T-helper 2 cell treated with Interferon-gamma antibody and Interleukin-4, amounts not matched to agents 100 ng/mL and 5 ng/mL, for 36 hours (primary cell): ENCODE results near the gene ALKBH5. TPM values are rescaled to one million over a fixed set of nuclear protein-coding genes. Genes with fewer than 3 reads are reported as not detected.
"Not testable (repeated sequence)": the region's sequence is repeated elsewhere in the genome, so short reads cannot be mapped to it uniquely, and the experiment has no call there.

Experiments
- intact Hi-C: fragments of 100-400 bp; cut with micrococcal nuclease; formaldehyde crosslinking; loops from one replicate; pipeline ENCODE4 v1.15.1; 2023
- total RNA-seq: library from RNA; stranded (reverse); gene quantifications from 2 replicates; pipeline ENCODE4 v1.2.3, GENCODE V29; 2022

The ALKBH5 gene
- total RNA-seq, 1 donor from 2014 or later = 102 TPM

DNA sequence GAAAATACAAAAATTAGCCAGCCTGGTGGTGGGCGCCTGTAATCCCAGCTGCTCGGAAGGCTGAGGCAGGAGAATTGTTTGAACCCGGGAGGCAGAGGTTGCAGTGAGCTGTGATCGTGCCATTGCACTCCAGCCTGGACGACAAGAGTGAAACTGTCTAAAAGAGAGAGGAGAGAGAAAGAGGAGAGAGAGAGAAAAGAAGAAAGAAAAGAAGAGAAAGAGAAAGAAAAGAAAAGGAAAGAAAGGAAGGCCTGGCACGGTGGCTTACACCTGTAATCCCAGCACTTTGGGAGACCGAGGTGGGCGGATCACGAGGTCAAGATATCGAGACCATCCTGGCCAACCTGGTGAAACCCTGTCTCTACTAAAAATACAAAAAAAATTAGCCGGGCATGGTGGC, 33.3 kb downstream of the ALKBH5 start:
- intact Hi-C loops = not testable (repeated sequence)

- intact Hi-C loops = no loop called here
Observed at GRCh38 chr17:18217412-18218015, 33.9 kb downstream of the ALKBH5 start.

DNA sequence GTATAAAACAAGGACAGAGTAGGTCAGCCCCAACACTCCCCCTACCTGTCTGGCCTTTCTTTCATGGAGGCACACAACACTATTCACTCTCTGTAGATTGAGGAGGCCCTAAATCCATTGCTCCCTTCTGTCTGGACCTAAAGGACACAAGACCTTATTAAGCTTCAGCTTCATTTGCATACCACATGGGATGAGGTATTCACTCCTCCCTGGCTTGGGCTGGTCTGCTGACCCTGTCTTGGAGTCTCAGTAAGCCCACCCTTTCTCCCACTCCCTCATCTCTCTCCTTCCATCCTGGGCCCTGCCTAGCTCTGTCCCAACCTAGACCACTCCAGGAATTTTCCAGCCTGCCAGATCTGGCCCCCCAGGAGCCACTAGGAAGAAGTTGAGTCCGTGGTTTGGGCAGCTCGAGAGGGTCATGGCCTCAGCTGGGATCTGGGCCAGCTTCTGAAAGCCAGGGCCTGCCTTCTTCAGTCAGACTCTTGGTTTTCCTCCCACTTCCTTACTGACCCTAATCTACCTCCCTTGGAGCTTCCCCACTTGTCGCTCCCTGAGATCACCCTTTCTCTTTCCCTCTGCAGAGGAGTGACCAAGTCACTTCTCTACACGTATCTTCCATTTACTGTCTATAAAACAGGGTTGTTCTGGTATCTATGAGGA, 35.3 kb downstream of the ALKBH5 start:
- intact Hi-C loops = no loop called here

DNA sequence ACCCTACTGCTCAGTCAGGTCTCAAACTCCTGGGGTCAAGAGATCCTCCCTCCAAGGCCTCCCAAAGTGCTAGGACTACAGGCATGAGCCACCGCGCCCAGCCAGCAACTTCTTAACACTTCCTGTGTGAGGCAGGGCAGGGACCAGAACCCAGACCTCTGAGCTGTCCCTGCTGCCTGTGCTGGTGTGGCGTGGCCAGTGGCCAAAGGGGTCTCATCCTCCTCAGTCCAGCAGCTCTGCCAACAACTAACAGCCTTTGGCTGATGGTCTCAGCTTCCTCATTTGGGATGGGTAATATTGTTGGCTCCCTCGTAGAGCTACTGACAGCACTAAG, 40.4 kb downstream of the ALKBH5 start:
- intact Hi-C loops = loop anchor here (10.0 kb wide), 1 partner anchor 781 kb away; the partner anchor contains the start of gene FAM83G

GRCh38 chr17:18224387-18225120, 40.9 kb downstream of the ALKBH5 start:
- intact Hi-C loops = loop anchor here (1.0 to 10.0 kb wide), 3 partner anchors 36 to 780 kb away; partner anchors contain the start of genes ALKBH5, FAM83G and MIEF2

DNA sequence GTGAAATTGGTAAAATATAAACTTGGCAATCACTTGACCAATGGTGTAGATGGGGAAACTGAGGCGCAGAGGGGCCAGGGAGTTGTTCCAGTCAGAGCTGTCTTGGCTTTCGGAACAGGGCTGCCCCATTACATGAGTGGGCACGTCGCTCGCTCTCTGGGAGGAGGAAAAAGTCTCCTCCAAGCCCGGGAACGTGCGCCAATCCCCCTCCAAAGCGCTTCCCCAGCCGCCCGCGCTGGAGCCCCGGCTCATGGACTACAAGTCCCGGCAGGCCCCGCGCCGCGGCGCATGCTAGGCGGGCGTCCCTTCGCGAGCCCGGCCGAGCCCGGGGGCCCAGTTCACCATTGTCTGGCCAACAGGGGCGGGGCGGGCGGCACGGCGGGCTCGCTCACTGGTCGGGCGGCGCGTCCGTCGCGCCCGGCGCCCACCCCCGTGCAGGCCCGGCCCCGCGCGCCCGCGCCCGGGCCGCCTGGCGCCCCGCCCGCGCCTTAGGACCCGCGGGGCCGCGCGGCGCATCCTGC, 41.6 kb downstream of the ALKBH5 start, which contains the start of gene LLGL1:
Gene LLGL1, plus strand, starts transcription at position 515 of the 521 bp plus-strand sequence. CDS start 48 bp downstream, outside the sequence.
- intact Hi-C loops = loop anchor here (1.0 to 10.0 kb wide), 3 partner anchors 35 to 780 kb away; partner anchors contain the start of genes ALKBH5, FAM83G and MIEF2

DNA sequence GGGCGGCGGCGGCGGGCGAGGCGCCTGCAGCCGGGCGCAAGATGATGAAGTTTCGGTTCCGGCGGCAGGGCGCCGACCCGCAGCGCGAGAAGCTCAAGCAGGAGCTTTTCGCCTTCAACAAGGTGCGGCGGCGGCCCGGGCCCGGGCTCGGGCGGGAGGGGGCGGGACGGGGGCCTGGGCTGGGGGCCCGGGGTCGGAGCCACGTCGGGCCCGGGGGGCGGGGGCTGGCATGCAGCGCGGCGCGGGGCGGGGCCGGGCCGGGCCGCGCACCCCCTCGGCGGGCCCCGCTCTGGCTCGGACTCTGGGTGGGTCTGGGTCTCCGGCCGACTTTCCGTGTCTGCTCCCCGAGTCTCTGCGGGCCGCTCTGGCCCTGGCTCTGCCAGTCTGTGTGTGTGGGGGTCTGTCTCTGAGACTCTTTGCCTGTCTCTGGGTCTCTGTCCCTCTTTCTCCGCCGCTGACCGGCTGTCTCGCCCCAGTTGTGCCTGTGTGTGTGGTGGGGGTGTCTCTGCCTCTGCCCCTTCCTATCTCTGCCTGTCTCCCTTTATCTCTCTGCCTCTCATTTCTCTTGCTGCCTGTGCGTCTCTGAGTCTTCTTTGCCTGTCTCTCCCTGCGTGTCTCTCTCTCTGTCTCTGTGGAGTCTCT, 42.1 kb downstream of the ALKBH5 start:
- intact Hi-C loops = loop anchor here (1.0 to 10.0 kb wide), 3 partner anchors 35 to 779 kb away; partner anchors contain the start of genes ALKBH5, FAM83G and MIEF2

GRCh38 chr17:18226284-18226945, 42.8 kb downstream of the ALKBH5 start:
- intact Hi-C loops = loop anchor here (10.0 kb wide), 1 partner anchor 778 kb away; the partner anchor contains the start of gene FAM83G

DNA sequence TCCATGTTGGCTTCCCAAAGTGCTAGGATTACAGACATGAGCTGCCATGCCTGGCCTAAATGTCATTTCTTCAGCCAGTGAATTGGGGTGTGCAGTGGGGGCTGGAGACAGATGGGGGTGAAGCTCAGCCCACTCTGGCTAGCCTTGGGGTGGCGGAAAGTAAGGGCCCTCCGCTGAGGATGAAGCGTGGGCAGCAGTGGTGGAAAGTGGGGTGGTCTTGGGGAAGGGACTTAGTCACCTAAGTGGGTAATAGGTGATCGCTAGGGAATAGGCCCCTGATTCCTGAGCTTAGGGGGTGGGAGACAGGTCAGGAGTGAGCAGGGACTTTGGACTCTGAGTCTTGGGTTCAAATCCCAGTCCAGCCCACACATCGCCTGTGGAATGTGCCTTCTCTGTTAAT, 44.0 kb downstream of the ALKBH5 start:
- intact Hi-C loops = loop anchor here (10.0 kb wide), 1 partner anchor 777 kb away; the partner anchor contains the start of gene FAM83G

DNA sequence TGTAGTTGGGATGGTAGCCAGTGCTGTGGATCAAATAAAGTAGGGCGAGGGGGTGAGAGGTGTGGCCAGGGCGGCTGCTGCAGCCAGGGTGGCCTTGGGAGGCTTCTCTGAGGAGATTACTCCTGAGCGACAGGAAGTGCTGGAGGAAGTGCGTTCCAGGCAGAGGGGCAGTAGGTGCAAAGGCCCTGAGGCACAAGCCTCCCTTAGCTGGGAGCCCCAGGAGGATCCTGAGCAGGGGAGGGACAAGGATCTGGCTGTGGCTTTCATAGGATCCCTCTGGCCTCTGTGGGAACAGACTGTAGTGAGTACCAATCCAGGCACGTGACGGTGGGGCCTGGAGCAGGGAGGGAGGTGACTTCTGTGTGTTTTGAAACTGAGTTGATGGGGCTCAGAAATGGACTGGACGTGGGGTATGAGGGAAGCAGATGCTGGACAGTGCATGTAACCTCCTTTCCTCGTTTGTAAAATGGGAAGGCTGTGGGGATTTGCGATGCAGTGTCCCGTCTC, 44.6 kb downstream of the ALKBH5 start:
- intact Hi-C loops = loop anchor here (10.0 kb wide), 1 partner anchor 777 kb away; the partner anchor contains the start of gene FAM83G

- intact Hi-C loops = loop anchor here (10.0 kb wide), 1 partner anchor 776 kb away; the partner anchor contains the start of gene FAM83G
Observed at GRCh38 chr17:18229254-18229653, 45.6 kb downstream of the ALKBH5 start.

DNA sequence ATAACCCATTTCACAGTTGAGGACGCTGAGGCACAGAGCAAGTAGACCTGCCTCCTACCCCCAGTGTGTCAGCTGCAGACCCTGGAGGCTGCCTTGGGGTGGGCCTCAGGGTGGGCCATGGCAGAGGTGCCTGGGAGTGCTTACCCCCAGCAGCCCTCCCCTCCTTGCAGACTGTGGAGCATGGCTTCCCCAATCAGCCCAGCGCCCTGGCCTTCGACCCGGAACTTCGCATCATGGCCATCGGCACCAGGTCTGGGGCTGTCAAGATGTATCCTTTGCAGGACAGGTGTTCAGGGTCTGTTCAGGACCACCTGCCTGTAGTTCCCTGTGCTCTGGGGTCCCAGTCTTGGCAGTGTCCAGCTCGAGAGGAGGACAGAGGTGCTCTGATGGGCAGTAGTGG, 46.1 kb downstream of the ALKBH5 start:
- intact Hi-C loops = loop anchor here (10.0 kb wide), 1 partner anchor 775 kb away; the partner anchor contains the start of gene FAM83G

GRCh38 chr17:18230288-18231141, 46.9 kb downstream of the ALKBH5 start:
- intact Hi-C loops = no loop called here

DNA sequence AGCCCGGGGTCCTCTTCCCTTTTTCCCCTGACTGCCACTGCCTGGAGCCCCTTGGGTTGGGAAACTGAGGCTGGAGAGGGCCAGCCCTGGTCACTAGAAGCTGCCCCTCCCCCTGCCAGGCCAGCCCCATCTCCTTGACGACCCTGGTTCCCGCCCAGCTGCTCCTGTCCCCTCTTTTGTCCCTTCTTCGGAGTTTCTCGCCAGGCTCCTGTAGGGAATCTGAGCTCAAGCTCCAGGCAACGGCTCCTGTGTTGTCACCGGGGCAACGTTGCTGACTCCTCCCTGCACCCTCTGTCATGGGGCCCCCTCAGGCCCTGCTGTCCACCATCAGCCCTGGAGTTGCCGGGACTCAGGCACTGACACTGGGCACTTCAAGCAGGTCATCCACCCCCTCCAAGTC, 47.5 kb downstream of the ALKBH5 start:
- intact Hi-C loops = no loop called here

GRCh38 chr17:18233803-18234518, 50.3 kb downstream of the ALKBH5 start:
- intact Hi-C loops = no loop called here

- intact Hi-C loops = no loop called here
Observed at GRCh38 chr17:18234853-18235380, 51.3 kb downstream of the ALKBH5 start.

DNA sequence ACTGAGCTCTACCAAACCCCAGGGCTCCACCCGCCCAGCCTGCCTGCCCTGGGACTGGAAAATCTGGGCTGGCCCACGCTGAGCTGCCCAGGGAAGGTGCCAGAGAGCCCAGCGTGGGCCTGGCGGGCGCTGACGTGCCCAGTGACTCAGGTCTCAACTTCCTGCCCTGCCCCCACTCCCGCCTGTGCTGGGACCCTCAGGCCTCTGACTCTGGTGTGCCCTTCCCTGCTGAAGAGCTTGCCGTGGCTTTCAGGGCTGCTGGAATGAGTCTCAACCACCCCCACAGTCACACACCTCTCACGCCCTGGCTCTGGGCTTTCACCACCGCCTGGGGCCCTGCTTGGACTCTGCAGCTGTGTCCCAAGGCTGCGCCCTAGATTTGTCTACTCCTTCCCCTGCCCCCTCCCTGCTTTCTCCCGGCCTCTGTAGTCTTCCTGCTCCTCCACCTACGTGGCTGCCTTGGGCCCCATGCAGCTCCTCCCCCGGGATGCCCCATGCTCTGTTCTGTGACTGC, 52.2 kb downstream of the ALKBH5 start:
- intact Hi-C loops = no loop called here

- intact Hi-C loops = no loop called here
Observed at GRCh38 chr17:18236494-18236893, 52.9 kb downstream of the ALKBH5 start.
